Peyer's patch (tissue), 4 donors: Measurements from ENCODE around the gene COL6A2. TPM values are rescaled to one million over a fixed set of nuclear protein-coding genes. Genes with fewer than 3 reads are reported as not detected.

Experiments used
- DNase-seq, 3 donors: peaks; one replicate each; pipeline ENCODE4 v3.0.0-alpha.2; 2017 to 2019
- H3K27ac ChIP-seq, 4 donors: fragments of 200-600 bp; sonication (generic); one replicate each; pipeline ENCODE4 v1.5.1; 2016 to 2019
- H3K27me3 ChIP-seq, 2 donors: fragments of 200-600 bp; sonication (generic); one replicate each; pipeline ENCODE4 v1.5.1; 2019
- H3K36me3 ChIP-seq, 3 donors: fragments of 200-600 bp; sonication (generic); one replicate each; pipeline ENCODE4 v1.5.1; 2016 to 2019
- H3K4me1 ChIP-seq, 4 donors: fragments of 200-600 bp; sonication (generic); one replicate each; pipeline ENCODE4 v1.5.1; 2016 to 2019
- H3K4me3 ChIP-seq, 4 donors: fragments of 200-600 bp; sonication (generic); 1 replicate in 3 of 4; 2 replicates in 1 of 4; pipeline ENCODE4 v1.5.1; 2016 to 2019; ENCODE audit warnings: mild to moderate bottlenecking in 1 of 4
- H3K9me3 ChIP-seq, 4 donors: fragments of 200-600 bp; sonication (generic); one replicate each; pipeline ENCODE4 v1.5.1; 2016 to 2019; ENCODE audit warnings: mild to moderate bottlenecking in 1 of 4
- POLR2A ChIP-seq, 2 donors: fragments of 450-650 bp; IDR thresholded peaks; one replicate each; pipeline ENCODE4 v1.5.1; 2017; ENCODE audit warnings: antibody characterized with exemption in 2 of 2, mild to moderate bottlenecking in 2 of 2, moderate library complexity in 2 of 2
- total RNA-seq, 4 donors: library from RNA; depleted of rRNA; stranded (reverse); fragments of >200 nt; gene quantifications; one replicate each; pipeline ENCODE4 v1.1.0, GENCODE V29; 2016
- TF ChIP-seq, protein P1 (sequence below), 6 experiments: fragments of 450-650 bp in 4 of 6; fragments of 200-600 bp in 2 of 6; sonication (generic) in 1 of 6; IDR thresholded peaks; one replicate each; pipeline ENCODE4 v1.5.1; 2017 to 2019; ENCODE audit warnings: antibody characterized with exemption in 6 of 6, mild to moderate bottlenecking in 3 of 6, moderate library complexity in 1 of 6

COL6A2 gene
- total RNA-seq, 4 donors from 2014 or later, result 59.9 to 1,087 (median 166) TPM

- Histone ChIP-seq H3K27ac (no peak overlapping the region), H3K4me1 (no peaks in the 10 kb centered on the region), H3K4me3 (no peak overlapping the region), H3K36me3 (no peaks in the 10 kb centered on the region), H3K27me3 (no peaks in the 10 kb centered on the region), H3K9me3 (no peaks in the 10 kb centered on the region)
- peak in 2 of 3 donors; percentile 19 to 37 for DNase-seq
- TF ChIP-seq, protein P1, sequence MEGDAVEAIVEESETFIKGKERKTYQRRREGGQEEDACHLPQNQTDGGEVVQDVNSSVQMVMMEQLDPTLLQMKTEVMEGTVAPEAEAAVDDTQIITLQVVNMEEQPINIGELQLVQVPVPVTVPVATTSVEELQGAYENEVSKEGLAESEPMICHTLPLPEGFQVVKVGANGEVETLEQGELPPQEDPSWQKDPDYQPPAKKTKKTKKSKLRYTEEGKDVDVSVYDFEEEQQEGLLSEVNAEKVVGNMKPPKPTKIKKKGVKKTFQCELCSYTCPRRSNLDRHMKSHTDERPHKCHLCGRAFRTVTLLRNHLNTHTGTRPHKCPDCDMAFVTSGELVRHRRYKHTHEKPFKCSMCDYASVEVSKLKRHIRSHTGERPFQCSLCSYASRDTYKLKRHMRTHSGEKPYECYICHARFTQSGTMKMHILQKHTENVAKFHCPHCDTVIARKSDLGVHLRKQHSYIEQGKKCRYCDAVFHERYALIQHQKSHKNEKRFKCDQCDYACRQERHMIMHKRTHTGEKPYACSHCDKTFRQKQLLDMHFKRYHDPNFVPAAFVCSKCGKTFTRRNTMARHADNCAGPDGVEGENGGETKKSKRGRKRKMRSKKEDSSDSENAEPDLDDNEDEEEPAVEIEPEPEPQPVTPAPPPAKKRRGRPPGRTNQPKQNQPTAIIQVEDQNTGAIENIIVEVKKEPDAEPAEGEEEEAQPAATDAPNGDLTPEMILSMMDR (IDR thresholded peaks at IDR 0.05), result no peak
- no peak for TF ChIP-seq POLR2A (IDR thresholded peaks at IDR 0.05)
Observed at GRCh38 chr21:46079352-46080170, 18.4 kb upstream of the COL6A2 start.

- no peak overlapping the region for H3K4me3 ChIP-seq
- TF ChIP-seq, protein P1 (IDR thresholded peaks at IDR 0.05), result no peak
- TF ChIP-seq POLR2A (IDR thresholded peaks at IDR 0.05), result no peak
- no peaks in the 10 kb centered on the region for H3K9me3 ChIP-seq
- peak in 2 of 3 donors; percentile 39 to 43 for DNase-seq
- no peaks in the 10 kb centered on the region for H3K4me1 ChIP-seq
- H3K27me3 ChIP-seq, result no peaks in the 10 kb centered on the region
- H3K36me3 ChIP-seq, result no peaks in the 10 kb centered on the region
- H3K27ac ChIP-seq, result no peak overlapping the region
Observed at GRCh38 chr21:46080171-46081021, 17.5 kb upstream of the COL6A2 start.

- DNase-seq, result peak in 2 of 3 donors; percentile 40 to 43
- H3K4me1 ChIP-seq, result no peaks in the 10 kb centered on the region
- no peaks in the 10 kb centered on the region for H3K27me3 ChIP-seq
- H3K9me3 ChIP-seq, result no peaks in the 10 kb centered on the region
- TF ChIP-seq POLR2A (IDR thresholded peaks at IDR 0.05), result no peak
- TF ChIP-seq, protein P1 (IDR thresholded peaks at IDR 0.05), result no peak
- H3K4me3 ChIP-seq, result no peak overlapping the region
- H3K36me3 ChIP-seq, result no peaks in the 10 kb centered on the region
- no peak overlapping the region for H3K27ac ChIP-seq
Observed at GRCh38 chr21:46081022-46081861, 16.7 kb upstream of the COL6A2 start.

GRCh38 chr21:46081862-46082712, 15.8 kb upstream of the COL6A2 start:
- TF ChIP-seq POLR2A (IDR thresholded peaks at IDR 0.05), result no peak
- TF ChIP-seq, protein P1 (IDR thresholded peaks at IDR 0.05), result no peak
- Histone ChIP-seq H3K4me1 (no peaks in the 10 kb centered on the region), H3K9me3 (no peaks in the 10 kb centered on the region), H3K36me3 (no peaks in the 10 kb centered on the region), H3K27me3 (no peaks in the 10 kb centered on the region), H3K27ac (no peak overlapping the region), H3K4me3 (no peak overlapping the region)
- DNase-seq, result peak in 2 of 3 donors; percentile 37 to 40

- DNase-seq, result no peak
- Histone ChIP-seq H3K4me3 (no peak overlapping the region), H3K4me1 (no peaks in the 10 kb centered on the region), H3K9me3 (no peaks in the 10 kb centered on the region), H3K27ac (no peak overlapping the region), H3K36me3 (no peaks in the 10 kb centered on the region), H3K27me3 (no peaks in the 10 kb centered on the region)
- TF ChIP-seq, protein P1 (IDR thresholded peaks at IDR 0.05), result no peak
- no peak for TF ChIP-seq POLR2A (IDR thresholded peaks at IDR 0.05)
Observed at GRCh38 chr21:46082713-46082962, 15.3 kb upstream of the COL6A2 start.
